ENCODE measurements around the gene NR0B2.

GRCh38 chr1:26889551-26890466, 24.0 kb downstream of the NR0B2 start, which contains the start of gene GPN2:
- no peak for TF ChIP-seq CTCF (IDR thresholded peaks at IDR 0.05)
- peak; percentile 42 to 57 for TF ChIP-seq POLR2A (IDR thresholded peaks at IDR 0.05)

All from uterus (tissue), 2 donors.